ENCODE measurements around the gene PLD2.
"Not testable (repeated sequence)": the region's sequence is repeated elsewhere in the genome, so short reads cannot be mapped to it uniquely, and the experiment has no call there.

PLD2 gene

GRCh38 chr17:4834681-4835020, 27.7 kb downstream of the PLD2 start:
- no peak for DNase-seq

- no peak for DNase-seq
These were observed 29.3 kb downstream of the PLD2 start for GRCh38 chr17:4836221-4836620.

- no peak for DNase-seq
These were observed 30.7 kb downstream of the PLD2 start for GRCh38 chr17:4837471-4838308.

DNA sequence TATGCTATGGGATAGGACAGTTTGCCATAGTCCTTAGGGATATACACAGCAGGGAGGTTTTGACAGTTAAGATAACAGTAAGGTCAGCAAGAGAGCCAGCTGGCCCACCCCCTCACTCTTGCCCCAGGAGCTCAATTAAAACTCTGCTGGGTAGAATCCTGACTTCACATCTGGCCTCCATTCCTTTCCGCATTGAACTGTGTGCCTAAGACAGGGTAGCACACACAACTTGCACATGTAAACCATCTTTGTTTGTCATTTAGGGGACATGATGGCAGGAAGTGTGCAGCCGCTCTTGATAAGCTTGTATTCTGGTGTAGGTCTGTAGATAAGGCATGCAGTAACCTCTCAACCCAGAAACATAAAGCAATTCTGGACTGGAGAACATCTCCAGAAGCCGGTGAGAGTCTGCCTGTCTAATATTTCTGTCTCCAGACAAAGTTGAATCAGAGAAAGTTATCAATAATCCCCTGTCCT, 31.4 kb downstream of the PLD2 start:
- DNase-seq, result no peak

DNA sequence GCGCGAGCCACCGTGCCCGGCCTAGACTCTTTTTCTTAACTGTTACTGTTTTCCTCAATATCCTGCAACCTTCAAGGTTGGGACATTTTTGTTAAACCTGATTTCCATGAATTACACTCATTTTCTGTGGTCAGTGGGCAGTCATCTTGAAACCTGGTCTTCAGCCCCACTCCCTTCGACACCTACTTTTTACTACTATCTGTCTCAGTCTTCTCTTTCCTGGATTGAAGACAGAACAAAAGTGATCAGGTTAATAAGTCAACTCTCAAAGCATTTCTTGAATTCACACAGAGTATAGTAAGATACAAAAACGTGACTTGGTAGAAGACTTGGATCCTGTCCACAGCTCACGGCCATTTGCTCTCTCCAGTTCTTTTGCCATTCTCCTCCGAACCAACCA, 32.3 kb downstream of the PLD2 start:
- DNase-seq, result no peak

GRCh38 chr17:4839965-4840892, 33.3 kb downstream of the PLD2 start:
- no peak for DNase-seq

- no peak for DNase-seq
These were observed 33.9 kb downstream of the PLD2 start for GRCh38 chr17:4840893-4841242.

GRCh38 chr17:4842376-4842775, 35.4 kb downstream of the PLD2 start:
- DNase-seq, result no peak

GRCh38 chr17:4843321-4844000, 36.5 kb downstream of the PLD2 start:
- no peak for DNase-seq

GRCh38 chr17:4845118-4845517, 38.2 kb downstream of the PLD2 start:
- no peak for DNase-seq

DNA sequence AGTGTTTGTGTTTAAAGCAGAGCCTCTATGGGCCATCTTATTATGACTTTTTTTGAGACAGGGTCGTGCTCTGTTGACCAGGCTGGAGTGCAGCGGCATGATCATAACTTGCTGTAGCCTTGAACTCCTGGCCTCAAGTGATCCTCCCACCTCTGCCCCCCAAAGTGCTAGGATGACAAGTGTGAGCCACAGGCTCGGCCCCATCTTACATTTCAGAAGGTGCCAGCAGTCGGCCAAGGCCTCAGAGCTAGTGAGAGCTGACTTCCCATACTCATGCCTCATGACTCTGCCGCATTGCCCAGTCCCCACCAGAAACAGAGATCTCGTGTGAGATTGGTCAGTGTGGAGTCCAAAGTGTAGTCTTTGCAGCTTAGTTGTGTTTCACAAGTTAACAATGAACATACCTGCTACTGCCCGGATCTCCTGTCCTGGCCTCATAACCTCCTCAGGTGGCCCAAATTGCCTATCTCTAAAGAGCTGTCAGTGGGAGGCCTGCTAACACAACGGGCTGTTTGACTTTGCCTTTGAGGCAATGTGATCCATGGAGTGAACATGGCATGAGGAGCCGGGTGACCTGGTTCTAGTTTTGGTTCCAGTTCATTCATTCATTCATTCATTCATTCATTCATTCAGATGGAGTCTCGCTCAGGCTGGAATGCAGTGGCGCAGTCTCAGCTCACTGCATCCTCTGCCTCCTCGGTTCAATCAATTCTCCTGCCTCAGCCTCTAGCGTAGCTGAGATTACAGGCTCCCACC, 39.9 kb downstream of the PLD2 start:
- DNase-seq, result no peak

GRCh38 chr17:4849011-4849536, 42.1 kb downstream of the PLD2 start:
- no peak for DNase-seq

DNA sequence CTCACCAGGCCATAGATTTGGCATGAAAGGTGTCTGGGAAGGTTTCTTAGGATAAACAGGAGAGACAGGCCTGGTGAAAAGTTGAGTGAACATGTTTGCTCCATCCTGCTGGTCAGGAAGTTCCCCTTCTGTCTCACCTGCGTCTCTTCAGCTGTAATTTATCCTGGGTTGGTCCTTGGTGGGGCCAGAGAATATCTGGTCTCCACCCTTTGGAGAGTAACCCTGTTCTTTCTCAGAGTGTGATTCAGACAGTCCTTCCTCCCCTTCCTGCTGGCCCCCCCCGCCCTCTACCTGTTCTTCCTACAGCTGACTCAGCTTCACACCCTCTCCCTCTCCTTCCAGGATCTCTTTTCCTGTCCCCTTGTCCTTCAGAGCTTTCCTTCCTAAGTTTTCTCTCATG, 43.3 kb downstream of the PLD2 start:
- DNase-seq, result no peak

DNA sequence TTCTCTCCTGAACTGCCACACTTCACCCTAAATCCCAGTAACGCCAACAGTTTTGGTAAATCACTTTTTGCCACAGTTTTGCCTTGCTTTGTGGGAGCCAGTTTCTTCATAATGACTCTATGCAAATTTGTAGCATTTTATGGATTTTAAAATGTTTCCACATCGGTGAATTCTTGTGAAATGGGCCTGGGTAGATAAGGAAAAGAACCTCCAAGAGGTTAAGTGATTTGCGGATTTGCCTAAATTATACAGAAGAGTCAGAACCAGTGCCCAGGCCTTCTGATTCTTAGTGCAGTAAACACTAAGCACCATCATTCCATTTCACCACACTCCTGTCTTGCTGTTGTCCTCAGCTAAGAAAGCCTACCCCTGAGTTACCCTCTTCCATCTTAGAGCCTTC, 44.1 kb downstream of the PLD2 start:
- no peak for DNase-seq

DNA sequence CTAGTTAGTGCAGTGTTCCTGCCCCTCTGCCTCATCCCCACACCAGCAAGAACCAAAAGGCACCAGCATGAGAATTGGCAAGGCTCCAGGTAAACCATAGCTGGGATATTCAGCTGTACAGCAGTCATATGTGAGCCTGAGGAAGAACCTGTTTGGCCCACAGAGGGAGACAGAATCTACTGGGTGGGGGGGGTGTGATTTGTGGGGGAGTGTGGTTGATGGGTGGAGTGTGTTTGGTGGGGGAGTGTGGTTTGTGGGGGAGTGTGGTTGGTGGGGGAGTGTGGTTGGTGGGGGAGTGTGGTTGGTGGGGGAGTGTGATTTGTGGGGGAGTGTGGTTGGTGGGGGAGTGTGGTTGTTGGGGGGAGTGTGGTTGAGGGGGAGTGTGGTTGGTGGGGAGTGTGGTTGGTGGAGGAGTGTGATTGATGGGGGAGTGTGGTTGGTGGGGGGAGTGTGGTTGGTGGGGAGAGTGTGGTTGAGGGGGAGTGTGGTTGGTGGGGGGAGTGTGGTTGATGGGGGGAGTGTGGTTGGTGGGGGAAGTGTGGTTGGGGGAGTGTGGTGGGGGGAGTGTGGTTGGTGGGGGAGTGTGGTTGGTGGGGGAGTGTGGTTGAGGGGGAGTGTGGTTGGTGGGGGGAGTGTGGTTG, 45.7 kb downstream of the PLD2 start:
- DNase-seq, result no peak

GRCh38 chr17:4853208-4853671, 46.3 kb downstream of the PLD2 start:
- no peak for DNase-seq

GRCh38 chr17:4854111-4854681, 47.2 kb downstream of the PLD2 start:
- no peak for DNase-seq

- no peak for DNase-seq
These were observed 49.5 kb downstream of the PLD2 start for GRCh38 chr17:4856271-4856936.

DNA sequence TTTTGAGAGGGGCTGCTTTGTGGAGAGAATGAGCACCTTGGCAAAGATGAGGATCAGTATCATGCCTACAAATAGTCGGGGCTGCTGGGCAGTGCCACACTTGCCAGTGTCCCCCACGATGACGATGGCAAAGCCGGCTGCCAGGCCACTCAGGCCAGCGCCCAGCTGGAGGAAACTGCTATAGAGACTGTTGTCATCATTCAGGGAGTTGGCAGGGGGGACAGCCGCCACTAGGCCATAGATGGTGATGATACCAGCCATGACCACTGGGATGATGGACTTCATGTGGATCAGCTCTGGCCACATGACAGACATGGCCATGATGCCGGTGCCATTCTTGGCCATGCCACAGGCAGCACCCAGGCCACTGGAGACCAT, 50.0 kb downstream of the PLD2 start:
- no peak for DNase-seq

- not testable (repeated sequence) for DNase-seq
These were observed 50.4 kb downstream of the PLD2 start for GRCh38 chr17:4857347-4857746.
